ENCODE results near the gene SELENOS.
"Not testable (repeated sequence)": the region's sequence is repeated elsewhere in the genome, so short reads cannot be mapped to it uniquely, and the experiment has no call there.

Gene SELENOS

DNA sequence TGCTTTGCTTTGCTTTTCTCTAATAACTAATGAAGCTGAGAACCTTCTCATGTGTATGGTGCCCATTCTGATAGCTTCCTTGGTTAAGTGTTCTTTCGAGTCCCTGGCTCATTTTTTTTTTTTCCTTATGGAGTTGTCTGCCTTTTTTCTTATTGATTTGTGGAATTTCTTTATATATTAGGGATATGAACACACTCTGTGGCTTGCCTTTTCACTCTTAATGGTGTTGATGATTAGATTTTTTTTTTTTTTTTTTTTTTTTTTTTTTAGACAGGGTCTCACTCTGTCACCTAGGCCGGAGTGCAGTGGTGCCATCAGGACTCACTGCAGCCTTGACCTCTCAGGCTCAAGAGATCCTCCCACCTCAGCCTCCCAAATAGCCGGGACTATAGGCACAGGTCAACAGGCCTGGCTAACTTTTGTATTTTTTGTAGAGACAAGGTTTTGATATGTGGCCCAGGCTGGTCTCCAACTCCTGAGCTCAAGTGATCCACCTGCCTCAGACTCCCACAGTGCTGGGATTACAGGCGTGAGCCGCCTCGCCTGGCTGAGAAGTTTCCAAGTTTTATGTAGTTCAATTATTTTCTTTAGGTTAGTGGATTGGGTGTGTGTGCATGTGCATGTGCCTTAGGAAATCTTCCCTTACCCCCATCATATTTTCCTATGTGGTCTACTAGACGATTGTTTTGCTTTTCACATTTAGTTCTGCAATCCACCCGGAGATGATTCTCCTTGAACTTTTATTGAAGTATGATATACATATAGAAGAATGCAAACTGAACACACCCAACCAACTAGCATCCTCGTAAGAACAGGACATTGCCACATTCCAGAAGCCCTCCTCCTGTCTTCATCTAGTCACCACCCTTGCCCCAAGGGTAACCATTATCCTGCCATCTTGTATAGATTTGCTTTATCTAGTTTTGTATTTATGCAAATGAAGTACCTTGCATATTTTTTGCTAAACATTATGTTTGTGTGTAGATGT, 19.4 kb upstream of the SELENOS start:
- H3K36me3 ChIP-seq = peaks cover 15% of the 10 kb centered on the region

DNA sequence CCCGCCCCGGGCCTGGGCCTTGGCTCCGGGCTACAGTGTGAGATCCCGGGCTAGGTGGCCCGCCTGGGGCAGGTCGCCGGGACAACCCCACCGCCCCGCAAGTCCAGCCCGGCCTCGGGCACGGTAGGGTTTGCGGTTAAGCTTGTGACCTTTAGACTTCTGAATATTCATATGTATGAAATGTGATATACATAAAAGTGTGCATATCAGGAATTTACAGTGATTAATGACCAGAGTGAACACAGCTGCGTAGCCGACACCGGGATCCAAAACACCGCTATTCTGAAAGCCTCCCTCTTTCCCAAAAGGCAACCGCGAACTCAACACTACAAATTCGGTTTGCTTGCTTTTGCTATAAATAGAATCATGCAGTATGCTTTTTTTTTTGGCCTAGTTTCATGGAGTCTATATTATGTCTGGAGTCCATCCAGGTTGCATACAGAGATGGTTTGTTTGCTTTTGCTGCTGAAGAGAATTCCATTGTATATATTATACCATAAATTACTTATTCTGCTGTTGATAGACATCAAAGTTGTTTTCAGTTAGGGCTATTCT, 18.4 kb upstream of the SELENOS start:
- Histone ChIP-seq H3K9me3 (no peaks in the 10 kb centered on the region), H3K4me1 (no peaks in the 10 kb centered on the region), H3K27me3 (no peaks in the 10 kb centered on the region), H3K36me3 (peaks cover 18% of the 10 kb centered on the region), H3K4me3 (ENCODE audit: low read depth, low read length) (peak overlapping the region; percentile 99)
- TF ChIP-seq, protein P1, sequence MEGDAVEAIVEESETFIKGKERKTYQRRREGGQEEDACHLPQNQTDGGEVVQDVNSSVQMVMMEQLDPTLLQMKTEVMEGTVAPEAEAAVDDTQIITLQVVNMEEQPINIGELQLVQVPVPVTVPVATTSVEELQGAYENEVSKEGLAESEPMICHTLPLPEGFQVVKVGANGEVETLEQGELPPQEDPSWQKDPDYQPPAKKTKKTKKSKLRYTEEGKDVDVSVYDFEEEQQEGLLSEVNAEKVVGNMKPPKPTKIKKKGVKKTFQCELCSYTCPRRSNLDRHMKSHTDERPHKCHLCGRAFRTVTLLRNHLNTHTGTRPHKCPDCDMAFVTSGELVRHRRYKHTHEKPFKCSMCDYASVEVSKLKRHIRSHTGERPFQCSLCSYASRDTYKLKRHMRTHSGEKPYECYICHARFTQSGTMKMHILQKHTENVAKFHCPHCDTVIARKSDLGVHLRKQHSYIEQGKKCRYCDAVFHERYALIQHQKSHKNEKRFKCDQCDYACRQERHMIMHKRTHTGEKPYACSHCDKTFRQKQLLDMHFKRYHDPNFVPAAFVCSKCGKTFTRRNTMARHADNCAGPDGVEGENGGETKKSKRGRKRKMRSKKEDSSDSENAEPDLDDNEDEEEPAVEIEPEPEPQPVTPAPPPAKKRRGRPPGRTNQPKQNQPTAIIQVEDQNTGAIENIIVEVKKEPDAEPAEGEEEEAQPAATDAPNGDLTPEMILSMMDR (IDR thresholded peaks at IDR 0.05; ENCODE audit: low read depth, low read length) = no peak
- DNase-seq = no peak

More for the DNA sequence above, 19.4 kb upstream of the SELENOS start:
- no peak for DNase-seq
- Histone ChIP-seq H3K27me3 (no peaks in the 10 kb centered on the region), H3K4me1 (no peaks in the 10 kb centered on the region), H3K4me3 (ENCODE audit: low read depth, low read length) (no peak overlapping the region), H3K9me3 (no peaks in the 10 kb centered on the region)
- TF ChIP-seq, protein P1 (IDR thresholded peaks at IDR 0.05; ENCODE audit: low read depth, low read length) = no peak

DNA sequence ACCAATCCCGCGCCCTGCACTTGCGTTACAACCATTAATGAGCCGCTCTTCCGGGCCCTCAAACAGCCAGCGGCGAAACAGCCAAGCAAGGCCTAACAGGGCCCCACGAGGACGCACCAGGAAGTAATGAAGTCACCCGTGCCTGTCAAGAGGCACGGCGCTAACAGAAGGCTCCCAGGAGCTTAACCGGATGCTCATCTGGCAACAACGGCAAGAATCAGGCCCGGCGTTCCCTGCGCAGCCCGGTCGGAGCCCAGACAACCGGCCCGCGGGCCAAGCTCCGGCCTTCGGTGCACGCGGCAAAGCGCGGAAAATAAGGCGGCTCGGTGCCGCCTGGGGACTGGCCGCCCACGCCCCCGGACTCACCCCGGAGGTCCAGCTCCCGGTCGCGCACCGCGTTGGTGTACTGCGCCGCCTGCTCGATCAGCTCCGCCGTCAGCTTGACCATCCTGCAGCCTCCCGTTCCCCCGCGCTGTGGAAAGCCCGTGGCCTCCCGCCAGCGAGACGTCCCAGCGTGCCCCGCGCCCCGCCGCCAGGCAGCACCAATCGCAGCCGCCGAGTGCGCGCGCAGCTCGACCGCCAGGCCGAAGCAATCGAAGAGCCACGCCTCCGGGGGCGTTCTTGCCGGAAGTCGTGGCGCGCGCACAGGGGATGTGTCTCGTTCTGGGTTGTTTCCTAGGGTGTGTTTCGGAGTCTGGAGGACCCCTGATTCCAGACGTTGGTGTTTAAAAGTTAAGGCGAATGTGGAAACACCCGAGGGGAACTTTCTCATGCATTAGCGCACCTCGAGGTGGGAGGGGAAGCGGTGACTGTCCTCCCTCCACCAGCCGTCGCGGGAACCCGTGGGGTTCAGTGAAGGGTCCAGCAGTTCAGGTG, 17.7 kb upstream of the SELENOS start, which contains the start of gene SNRPA1:
TSS of gene SNRPA1 (minus strand) at position 518 of the 876 bp plus-strand sequence. CDS start at position 448, 70 bp downstream.
- no peaks in the 10 kb centered on the region for H3K27me3 ChIP-seq
- DNase-seq = peak; percentile 99
- H3K36me3 ChIP-seq = peaks cover 22% of the 10 kb centered on the region
- H3K4me1 ChIP-seq = no peaks in the 10 kb centered on the region
- TF ChIP-seq, protein P1 (IDR thresholded peaks at IDR 0.05; ENCODE audit: low read depth, low read length) = no peak
- H3K4me3 ChIP-seq (ENCODE audit: low read depth, low read length) = peak within 1 kb of the TSS; percentile 99
- no peaks in the 10 kb centered on the region for H3K9me3 ChIP-seq

DNA sequence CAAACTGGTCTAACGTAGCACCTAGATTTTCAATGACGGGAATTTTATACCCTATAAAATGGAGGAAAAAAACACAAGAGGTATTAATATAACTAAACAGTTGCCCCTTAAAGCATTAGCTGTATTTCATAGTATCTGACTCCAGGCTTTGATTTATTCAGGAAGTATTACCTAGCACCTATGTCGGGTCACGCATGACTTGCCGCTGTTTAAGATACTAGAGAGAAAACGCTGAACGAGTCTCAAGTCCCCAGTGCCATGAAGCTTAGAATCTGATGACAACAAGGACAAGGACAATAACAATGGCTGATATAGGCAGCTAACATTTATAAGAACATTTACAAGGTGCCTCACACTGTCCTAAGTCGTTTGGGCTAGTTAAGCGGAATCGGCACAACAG, 15.8 kb upstream of the SELENOS start:
- H3K36me3 ChIP-seq = peaks cover 35% of the 10 kb centered on the region
- H3K4me3 ChIP-seq (ENCODE audit: low read depth, low read length) = peak overlapping the region; percentile 99

DNA sequence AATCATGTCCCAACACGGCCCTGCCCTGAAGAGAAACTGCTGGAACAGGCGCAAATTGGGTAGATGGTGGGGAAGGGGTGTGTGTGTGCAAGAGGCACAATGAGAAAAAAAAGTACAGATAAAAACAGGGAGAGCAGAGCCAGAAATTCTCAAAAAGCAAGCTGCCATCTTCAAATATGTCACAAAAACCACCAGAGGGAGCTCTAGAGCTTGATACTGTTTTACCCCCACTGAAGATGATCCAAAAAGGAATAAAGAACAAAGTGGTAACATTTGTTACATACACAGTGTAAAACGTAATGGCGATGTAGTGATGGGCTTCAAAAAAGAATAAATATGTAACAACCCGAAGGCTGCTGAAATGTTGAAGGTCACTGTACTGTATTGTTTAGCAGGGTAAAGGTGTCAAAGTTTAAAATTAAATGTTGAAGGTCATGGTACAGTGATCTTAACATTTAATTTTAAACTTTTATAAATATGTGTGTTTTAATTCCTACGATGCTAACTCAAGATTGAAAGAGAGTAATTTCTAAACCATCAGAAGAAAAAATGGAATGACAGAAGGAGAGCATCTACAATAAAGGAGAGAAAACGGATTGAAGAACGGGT, 11.7 kb upstream of the SELENOS start:
- Histone ChIP-seq H3K36me3 (peaks cover 74% of the 10 kb centered on the region), H3K4me1 (no peaks in the 10 kb centered on the region), H3K4me3 (ENCODE audit: low read depth, low read length) (no peak overlapping the region), H3K27me3 (no peaks in the 10 kb centered on the region), H3K9me3 (no peaks in the 10 kb centered on the region)
- TF ChIP-seq, protein P1 (IDR thresholded peaks at IDR 0.05; ENCODE audit: low read depth, low read length) = peak; percentile 76
- no peak for DNase-seq

More for the DNA sequence above, 15.8 kb upstream of the SELENOS start:
- no peak for DNase-seq
- H3K27me3 ChIP-seq = no peaks in the 10 kb centered on the region
- no peaks in the 10 kb centered on the region for H3K4me1 ChIP-seq
- TF ChIP-seq, protein P1 (IDR thresholded peaks at IDR 0.05; ENCODE audit: low read depth, low read length) = no peak
- H3K9me3 ChIP-seq = no peaks in the 10 kb centered on the region

DNA sequence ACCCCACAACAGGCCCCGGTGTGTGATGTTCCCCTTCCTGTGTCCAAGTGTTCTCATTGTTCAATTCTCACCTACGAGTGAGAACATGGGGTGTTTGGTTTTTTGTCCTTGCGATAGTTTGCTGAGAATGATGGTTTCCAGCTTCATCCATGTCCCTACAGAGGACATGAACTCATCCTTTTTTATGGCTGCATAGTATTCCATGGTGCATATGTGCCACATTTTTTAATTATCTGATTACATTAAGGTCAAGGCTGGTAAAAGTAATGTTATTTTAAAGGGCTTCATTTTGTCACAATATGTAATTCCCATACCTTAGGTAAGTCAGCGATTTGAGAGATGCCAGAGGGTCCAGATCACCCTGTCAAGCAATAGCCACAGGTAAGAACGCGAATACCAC, 10.1 kb upstream of the SELENOS start:
- not testable (repeated sequence) for H3K4me1 ChIP-seq; DNase-seq; H3K4me3 ChIP-seq (ENCODE audit: low read depth, low read length); H3K9me3 ChIP-seq; H3K27me3 ChIP-seq
- H3K36me3 ChIP-seq = peaks cover 81% of the 10 kb centered on the region
